ENCODE measurements around the gene GFRA1.

DNA sequence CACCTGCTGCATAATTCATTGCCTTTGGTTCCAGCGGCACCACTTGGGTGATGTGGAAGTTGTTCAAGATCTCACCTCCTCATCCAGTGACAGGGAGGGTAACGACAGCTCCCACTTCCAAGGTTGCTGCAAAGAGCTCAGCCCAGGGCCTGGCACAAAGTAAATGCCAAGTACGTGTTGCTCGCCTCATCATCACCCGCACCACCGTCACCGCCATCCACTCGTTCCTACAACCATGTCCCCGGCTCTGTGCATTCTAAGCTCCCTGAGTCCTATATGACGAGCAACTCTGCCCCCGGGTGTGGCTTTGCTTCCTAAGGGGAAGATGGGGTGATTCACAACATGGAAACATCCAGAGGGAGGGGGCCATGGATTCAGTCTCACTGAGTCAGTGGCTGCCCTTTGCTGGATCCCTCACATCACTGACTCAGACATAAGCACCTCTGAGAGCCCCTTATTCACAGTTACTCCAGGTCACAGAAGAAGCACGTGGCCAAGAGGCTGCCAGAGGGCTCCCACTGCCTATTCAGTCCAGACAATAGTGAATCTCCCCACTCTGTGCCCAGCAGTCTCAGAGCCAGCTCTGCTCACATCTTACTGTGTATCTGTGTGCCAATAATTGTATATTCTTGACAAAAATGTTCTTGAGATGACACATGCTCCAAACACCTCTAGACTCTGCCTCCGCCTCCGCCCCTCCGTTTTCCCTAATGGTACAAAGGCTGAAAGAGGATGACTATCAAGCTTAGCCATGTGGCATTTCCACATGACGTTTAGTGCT lies 159.1 kb downstream of the GFRA1 start:
- TF ChIP-seq CTCF (IDR thresholded peaks at IDR 0.05; ENCODE audit: low read depth, low read length) = no peak
- TF ChIP-seq MYC (IDR thresholded peaks at IDR 0.05; ENCODE audit: low read depth, low read length) = no peak
- TF ChIP-seq MAX (IDR thresholded peaks at IDR 0.05; ENCODE audit: low read depth, low read length) = no peak

All from NB4 (cell line).